HCT116 (cell line): ENCODE measurements around the gene NCDN. TPM values are rescaled to one million over a fixed set of nuclear protein-coding genes. Genes with fewer than 3 reads are reported as not detected.

Experiments
- ATAC-seq: fragments of 200-7000 bp; cut with Tn5 transposase; 2 replicates; pipeline ENCODE4 v1.9.1; 2020; ENCODE audit warnings: mild to moderate bottlenecking, moderate library complexity
- BruUV-seq: library from RNA; stranded (reverse); fragments of 400-500 nt; replicated peaks from 2 replicates; lab custom pipeline; 2021; lab: Mats Ljungman, UMichigan
- CTCF ChIA-PET: fragments of 300-600 bp; sonication (Branson Sonifier 250); formaldehyde crosslinking; loops from one replicate; lab custom pipeline; 2021; ENCODE audit warnings: antibody characterized with exemption; lab: Charles Lee
- POLR2A ChIA-PET: fragments of 300-600, 350-600 bp; sonication (Branson Sonifier 250); formaldehyde crosslinking; loops from one replicate; lab custom pipeline; 2021; ENCODE audit warnings: antibody characterized with exemption; lab: Charles Lee
- RAD21 ChIA-PET, 2 experiments: fragments of 300-600 bp; sonication (Branson Sonifier 250); formaldehyde crosslinking; loops; one replicate each; lab custom pipeline; 2023; ENCODE audit warnings: low total read pairs in 2 of 2; ENCODE audit not compliant: uncharacterized antibody in 2 of 2, unreplicated experiment in 2 of 2, low non-redundant PET in 1 of 2; lab: Charles Lee
- DNase-seq: peaks from one replicate; pipeline ENCODE4 v3.0.0-alpha.2; 2010; ENCODE audit warnings: low read depth, low spot score
- H2AFZ ChIP-seq: fragments of 200-600 bp; shearing (Covaris generic), sonication (generic); 2 replicates; pipeline ENCODE4 v1.6.1; 2017; ENCODE audit warnings: low read depth, mixed run types, mixed read lengths, antibody characterized with exemption, low read length; ENCODE audit not compliant: poor library complexity, severe bottlenecking
- H3K27ac ChIP-seq: 2 replicates; pipeline ENCODE4 v1.5.1; 2012; ENCODE audit warnings: low read depth, low read length
- H3K27me3 ChIP-seq: fragments of 200-600 bp; sonication (generic); 2 replicates; pipeline ENCODE4 v1.6.1; 2016; ENCODE audit warnings: mixed run types, low read length, mixed read lengths; ENCODE audit not compliant: insufficient read depth
- H3K36me3 ChIP-seq, 2 experiments: fragments of 200-500 bp in 1 of 2; fragments of 200-600 bp in 1 of 2; sonication (Bioruptor generic) in 1 of 2; sonication (generic) in 1 of 2; 2 replicates each; pipeline versions ENCODE4 v1.5.1 to v1.6.1; 2014 to 2016; ENCODE audit warnings: low read length in 2 of 2, inconsistent platforms in 1 of 2, mixed read lengths in 1 of 2, mixed run types in 1 of 2; ENCODE audit not compliant: insufficient read depth in 2 of 2, control insufficient read depth in 1 of 2
- H3K4me1 ChIP-seq, 2 experiments: fragments of 200-600 bp in 1 of 2; sonication (generic) in 1 of 2; 2 replicates each; pipeline versions ENCODE4 v1.5.1 to v1.6.1; 2012 to 2017; ENCODE audit warnings: low read length in 2 of 2, inconsistent platforms in 1 of 2, mild to moderate bottlenecking in 1 of 2, mixed read lengths in 1 of 2, mixed run types in 1 of 2, moderate library complexity in 1 of 2; ENCODE audit not compliant: insufficient read depth in 2 of 2, control insufficient read depth in 1 of 2
- H3K4me2 ChIP-seq: fragments of 200-600 bp; sonication (generic); 2 replicates; pipeline ENCODE4 v1.6.1; 2017; ENCODE audit warnings: mixed run types, low read length, mixed read lengths
- H3K4me3 ChIP-seq, 2 experiments: fragments of 200-600 bp in 1 of 2; sonication (generic) in 1 of 2; replicated peaks in 1 of 2; 2 replicates each; pipeline ENCODE4 v1.5.1; 2011 to 2016; ENCODE audit warnings: low read length in 2 of 2, control low read depth in 1 of 2, low read depth in 1 of 2, mild to moderate bottlenecking in 1 of 2, mixed read lengths in 1 of 2, mixed run types in 1 of 2
- H3K79me2 ChIP-seq: fragments of 200-600 bp; sonication (generic); 2 replicates; pipeline ENCODE4 v1.6.1; 2017; ENCODE audit warnings: mild to moderate bottlenecking, mixed run types, low read length, moderate library complexity, mixed read lengths; ENCODE audit not compliant: insufficient read depth
- H3K9ac ChIP-seq: fragments of 200-600 bp; sonication (generic); 2 replicates; pipeline ENCODE4 v1.6.1; 2016; ENCODE audit warnings: low read length, mixed read lengths
- H3K9me2 ChIP-seq: fragments of 200-600 bp; sonication (generic), shearing (Covaris generic); 2 replicates; pipeline ENCODE4 v1.6.1; 2017; ENCODE audit warnings: mixed run types, mild to moderate bottlenecking, moderate library complexity; ENCODE audit not compliant: insufficient read depth
- H3K9me3 ChIP-seq, 2 experiments: fragments of 200-500 bp in 1 of 2; fragments of 200-600 bp in 1 of 2; sonication (Bioruptor generic) in 1 of 2; sonication (generic) in 1 of 2; 2 replicates each; pipeline ENCODE4 v1.6.1; 2014 to 2017; ENCODE audit warnings: low read length in 2 of 2, mixed read lengths in 2 of 2, inconsistent platforms in 1 of 2, low read depth in 1 of 2, mild to moderate bottlenecking in 1 of 2, mixed run types in 1 of 2, moderate library complexity in 1 of 2; ENCODE audit not compliant: control insufficient read depth in 1 of 2, insufficient read depth in 1 of 2
- H4K20me1 ChIP-seq: fragments of 200-600 bp; sonication (generic), shearing (Covaris generic); 2 replicates; pipeline ENCODE4 v1.6.1; 2017; ENCODE audit warnings: mixed run types, mild to moderate bottlenecking, moderate library complexity; ENCODE audit not compliant: insufficient read depth
- EZH2phosphoT487 ChIP-seq: fragments of 200-600 bp; IDR thresholded peaks from 2 replicates; pipeline ENCODE4 v1.6.1; 2018; ENCODE audit warnings: antibody characterized with exemption, borderline replicate concordance
- FOSL1 ChIP-seq: IDR thresholded peaks from 2 replicates; pipeline ENCODE4 v1.6.1; 2012; ENCODE audit warnings: low read depth
- POLR2AphosphoS5 ChIP-seq: IDR thresholded peaks from 2 replicates; pipeline ENCODE4 v1.6.1; 2011; ENCODE audit warnings: mild to moderate bottlenecking, low read depth, low read length, moderate library complexity
- RAD21 ChIP-seq: IDR thresholded peaks from 2 replicates; pipeline ENCODE4 v1.6.1; 2012; ENCODE audit warnings: low read depth, mild to moderate bottlenecking
- ZBTB33 ChIP-seq: IDR thresholded peaks from 2 replicates; pipeline ENCODE4 v1.6.1; 2011; ENCODE audit warnings: mild to moderate bottlenecking, low read length, moderate library complexity; ENCODE audit not compliant: insufficient replicate concordance; ENCODE audit errors: extremely low read depth
- ZNF274 ChIP-seq: fragments of 200-500 bp; sonication (Bioruptor generic); IDR thresholded peaks from 2 replicates; pipeline ENCODE4 v1.6.1; 2014; ENCODE audit warnings: mild to moderate bottlenecking, low read depth, low read length, inconsistent platforms
- intact Hi-C: fragments of 100-400 bp; cut with micrococcal nuclease; formaldehyde crosslinking; loops from 2 replicates; pipeline ENCODE4 v1.10.0; 2022
- total RNA-seq: library from RNA; stranded (reverse); gene quantifications from one replicate; pipeline ENCODE4 v1.2.1, GENCODE V29; 2021; ENCODE audit not compliant: unreplicated experiment

NCDN gene
- total RNA-seq, 1 experiment from 2014 or later: 24.5 TPM

GRCh38 chr1:35587736-35588135 is 30.1 kb downstream of the NCDN start:
- RAD21 ChIA-PET: no interaction called here
- CTCF ChIA-PET: no interaction called here
- Histone ChIP-seq H3K9me3 (no peaks in the 10 kb centered on the region), H3K4me2 (no peak overlapping the region), H3K27ac (no peak overlapping the region), H3K9ac (no peak overlapping the region), H2AFZ (no peak overlapping the region), H3K27me3 (no peaks in the 10 kb centered on the region), H4K20me1 (no peaks in the 10 kb centered on the region), H3K36me3 (peaks cover 0 to 8% of the 10 kb centered on the region in 2 experiments; a peak in 1 of 4 replicates), H3K4me1 (no peaks in the 10 kb centered on the region), H3K4me3 (no peak overlapping the region), H3K9me2 (no peaks in the 10 kb centered on the region), H3K79me2 (no peaks in the 10 kb centered on the region)
- no peak for TF ChIP-seq RAD21
- POLR2A ChIA-PET: no interaction called here
- DNase-seq: no peak
- no TSS peak for BruUV-seq
- intact Hi-C loops: no loop called here
- ATAC-seq: no peak

- DNase-seq (no peak), ATAC-seq (no peak)
- no peak overlapping the region for H2AFZ ChIP-seq
- ChIA-PET CTCF (no interaction called here), POLR2A (no interaction called here), RAD21 (no interaction called here)
- H3K9me3 ChIP-seq: no peaks in the 10 kb centered on the region
- peaks cover 0 to 8% of the 10 kb centered on the region in 2 experiments; a peak in 1 of 4 replicates for H3K36me3 ChIP-seq
- H3K9ac ChIP-seq: no peak overlapping the region
- intact Hi-C loops: no loop called here
- no TSS peak for BruUV-seq
- H3K4me3 ChIP-seq: no peak overlapping the region
- H3K4me1 ChIP-seq: no peaks in the 10 kb centered on the region
- H3K27me3 ChIP-seq: no peaks in the 10 kb centered on the region
- no peak for TF ChIP-seq POLR2AphosphoS5
- TF ChIP-seq ZNF274: no peak
- no peak for TF ChIP-seq ZBTB33
- no peak for TF ChIP-seq FOSL1
- no peak for TF ChIP-seq EZH2phosphoT487
- H3K27ac ChIP-seq: no peak overlapping the region
- H3K79me2 ChIP-seq: no peaks in the 10 kb centered on the region
- H3K9me2 ChIP-seq: no peaks in the 10 kb centered on the region
- no peaks in the 10 kb centered on the region for H4K20me1 ChIP-seq
- H3K4me2 ChIP-seq: no peak overlapping the region
Measured at GRCh38 chr1:35588197-35588910, 30.8 kb downstream of the NCDN start.
